ENCODE results near the gene PAN2.

DNA sequence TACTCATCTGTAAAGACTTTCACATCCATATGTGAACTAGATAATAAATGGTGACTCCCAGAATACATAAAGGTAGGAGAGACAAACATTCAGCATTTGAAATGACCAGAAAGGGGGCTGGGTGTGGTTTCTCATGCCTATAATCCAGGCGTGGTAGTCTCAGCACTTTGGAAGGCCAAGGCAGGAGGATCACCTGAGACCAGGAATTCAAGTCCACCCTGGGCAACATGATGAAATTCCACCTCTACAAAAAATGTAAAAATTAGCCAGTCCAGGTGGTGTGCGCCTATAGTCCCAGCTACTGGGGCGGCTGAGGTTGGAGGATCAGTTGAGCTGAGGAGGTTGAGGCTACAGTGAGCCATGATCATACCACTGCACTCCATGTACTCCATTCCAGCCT, 29.5 kb downstream of the PAN2 start:
- TF ChIP-seq, protein P1, sequence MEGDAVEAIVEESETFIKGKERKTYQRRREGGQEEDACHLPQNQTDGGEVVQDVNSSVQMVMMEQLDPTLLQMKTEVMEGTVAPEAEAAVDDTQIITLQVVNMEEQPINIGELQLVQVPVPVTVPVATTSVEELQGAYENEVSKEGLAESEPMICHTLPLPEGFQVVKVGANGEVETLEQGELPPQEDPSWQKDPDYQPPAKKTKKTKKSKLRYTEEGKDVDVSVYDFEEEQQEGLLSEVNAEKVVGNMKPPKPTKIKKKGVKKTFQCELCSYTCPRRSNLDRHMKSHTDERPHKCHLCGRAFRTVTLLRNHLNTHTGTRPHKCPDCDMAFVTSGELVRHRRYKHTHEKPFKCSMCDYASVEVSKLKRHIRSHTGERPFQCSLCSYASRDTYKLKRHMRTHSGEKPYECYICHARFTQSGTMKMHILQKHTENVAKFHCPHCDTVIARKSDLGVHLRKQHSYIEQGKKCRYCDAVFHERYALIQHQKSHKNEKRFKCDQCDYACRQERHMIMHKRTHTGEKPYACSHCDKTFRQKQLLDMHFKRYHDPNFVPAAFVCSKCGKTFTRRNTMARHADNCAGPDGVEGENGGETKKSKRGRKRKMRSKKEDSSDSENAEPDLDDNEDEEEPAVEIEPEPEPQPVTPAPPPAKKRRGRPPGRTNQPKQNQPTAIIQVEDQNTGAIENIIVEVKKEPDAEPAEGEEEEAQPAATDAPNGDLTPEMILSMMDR (IDR thresholded peaks at IDR 0.05), result no peak
- no peak for TF ChIP-seq POLR2A (IDR thresholded peaks at IDR 0.05)

All from thyroid gland (tissue), 4 donors.